Fibroblast of lung (primary cell): ENCODE measurements around the gene DYNLT3.

Experiments used
- EZH2 ChIP-seq: IDR thresholded peaks from 2 replicates; pipeline ENCODE4 v1.5.1; 2012; ENCODE audit warnings: low read length, control low read depth, mild to moderate bottlenecking; ENCODE audit errors: missing control alignments
- TF ChIP-seq, protein P1 (sequence below), 2 donors: IDR thresholded peaks in 1 of 2; conservative IDR thresholded peaks in 1 of 2; 1 replicate in 1 of 2; 2 replicates in 1 of 2; pipeline ENCODE4 v1.5.1; 2011 to 2012; ENCODE audit warnings: low read length in 2 of 2, control low read depth in 1 of 2, inconsistent platforms in 1 of 2, low read depth in 1 of 2, mild to moderate bottlenecking in 1 of 2

DNA sequence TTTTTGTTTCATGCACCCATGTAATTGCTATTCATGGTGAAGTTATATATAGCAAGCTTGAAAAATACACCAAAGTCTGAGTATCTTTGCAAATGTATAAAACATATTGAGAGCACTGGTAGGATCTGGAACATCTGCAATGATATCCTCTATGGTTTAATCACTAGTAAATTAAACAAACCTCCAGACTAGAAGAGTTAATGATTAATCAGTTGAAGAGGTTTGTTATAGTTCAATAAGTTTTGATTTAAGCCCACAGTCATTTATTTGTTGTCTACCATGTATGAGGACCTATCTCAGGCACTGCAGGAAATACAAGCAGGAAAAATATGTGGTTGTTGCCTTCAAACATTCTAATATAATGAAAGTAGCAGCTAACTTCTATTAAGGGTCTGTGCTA lies 51.1 kb downstream of the DYNLT3 start:
- TF ChIP-seq, protein P1, sequence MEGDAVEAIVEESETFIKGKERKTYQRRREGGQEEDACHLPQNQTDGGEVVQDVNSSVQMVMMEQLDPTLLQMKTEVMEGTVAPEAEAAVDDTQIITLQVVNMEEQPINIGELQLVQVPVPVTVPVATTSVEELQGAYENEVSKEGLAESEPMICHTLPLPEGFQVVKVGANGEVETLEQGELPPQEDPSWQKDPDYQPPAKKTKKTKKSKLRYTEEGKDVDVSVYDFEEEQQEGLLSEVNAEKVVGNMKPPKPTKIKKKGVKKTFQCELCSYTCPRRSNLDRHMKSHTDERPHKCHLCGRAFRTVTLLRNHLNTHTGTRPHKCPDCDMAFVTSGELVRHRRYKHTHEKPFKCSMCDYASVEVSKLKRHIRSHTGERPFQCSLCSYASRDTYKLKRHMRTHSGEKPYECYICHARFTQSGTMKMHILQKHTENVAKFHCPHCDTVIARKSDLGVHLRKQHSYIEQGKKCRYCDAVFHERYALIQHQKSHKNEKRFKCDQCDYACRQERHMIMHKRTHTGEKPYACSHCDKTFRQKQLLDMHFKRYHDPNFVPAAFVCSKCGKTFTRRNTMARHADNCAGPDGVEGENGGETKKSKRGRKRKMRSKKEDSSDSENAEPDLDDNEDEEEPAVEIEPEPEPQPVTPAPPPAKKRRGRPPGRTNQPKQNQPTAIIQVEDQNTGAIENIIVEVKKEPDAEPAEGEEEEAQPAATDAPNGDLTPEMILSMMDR (conservative IDR thresholded peaks at IDR 0.05 in 1 of 2, IDR thresholded peaks at IDR 0.05 in 1 of 2; ENCODE audit: low read depth in 1 of 2, low read length in 2 of 2) = no peak
- TF ChIP-seq EZH2 = no peak
